ENCODE data around the gene HIPK2.

The HIPK2 gene

GRCh38 chr7:139534096-139534495, 243.7 kb downstream of the HIPK2 start:
- DNase-seq (ENCODE audit: low spot score), result no peak

GRCh38 chr7:139532636-139533155, 245.1 kb downstream of the HIPK2 start:
- DNase-seq (ENCODE audit: low spot score), result no peak

- DNase-seq (ENCODE audit: low spot score), result no peak
Measured at GRCh38 chr7:139531094-139531493, 246.7 kb downstream of the HIPK2 start.

GRCh38 chr7:139526578-139527544, 250.9 kb downstream of the HIPK2 start:
- no peak for DNase-seq (ENCODE audit: low spot score)

- no peak for DNase-seq (ENCODE audit: low spot score)
Measured at GRCh38 chr7:139525750-139526149, 252.0 kb downstream of the HIPK2 start.

- DNase-seq (ENCODE audit: low spot score), result no peak
Measured at GRCh38 chr7:139525239-139525638, 252.6 kb downstream of the HIPK2 start.

GRCh38 chr7:139523968-139524815, 253.6 kb downstream of the HIPK2 start:
- no peak for DNase-seq (ENCODE audit: low spot score)

GRCh38 chr7:139523199-139523941, 254.4 kb downstream of the HIPK2 start, which contains the start of gene CLEC2L:
Gene CLEC2L, plus strand, starts transcription at chr7:139523685. Its CDS starts 243 bp downstream, at chr7:139523928.
- DNase-seq (ENCODE audit: low spot score), result no peak

GRCh38 chr7:139522830-139523198, 255.0 kb downstream of the HIPK2 start:
- DNase-seq (ENCODE audit: low spot score), result no peak

GRCh38 chr7:139521439-139521838, 256.4 kb downstream of the HIPK2 start:
- no peak for DNase-seq (ENCODE audit: low spot score)

GRCh38 chr7:139515266-139515665, 262.5 kb downstream of the HIPK2 start:
- DNase-seq (ENCODE audit: low spot score), result no peak

Measured in cerebellar cortex (tissue), 1 donor.